Left lung (tissue), 10 donors: Measurements from ENCODE around the gene CCDC40. TPM values are rescaled to one million over a fixed set of nuclear protein-coding genes. Genes with fewer than 3 reads are reported as not detected.

Experiments
- ATAC-seq: fragments of 200-7000 bp; cut with Tn5 transposase; one replicate; pipeline ENCODE4 v1.9.1; 2020; ENCODE audit warnings: moderate library complexity
- DNase-seq, 4 donors: peaks; one replicate each; pipeline ENCODE4 v3.0.0-alpha.2; 2013 to 2020
- H3K27ac ChIP-seq, 2 donors: fragments of 200-600 bp; sonication (generic) in 1 of 2; one replicate each; pipeline versions ENCODE4 v1.5.0 to v1.8.0; 2020 to 2021
- H3K27me3 ChIP-seq, 2 donors: fragments of 200-600 bp; sonication (generic) in 1 of 2; one replicate each; pipeline versions ENCODE4 v1.5.0 to v1.8.0; 2020 to 2021
- H3K36me3 ChIP-seq, 2 donors: fragments of 200-600 bp; sonication (generic) in 1 of 2; one replicate each; pipeline versions ENCODE4 v1.5.0 to v1.8.0; 2020 to 2021
- H3K4me1 ChIP-seq, 2 donors: fragments of 200-600 bp; one replicate each; pipeline ENCODE4 v1.8.0; 2021
- H3K4me3 ChIP-seq, 2 donors: fragments of 200-600 bp; sonication (generic) in 1 of 2; one replicate each; pipeline versions ENCODE4 v1.5.0 to v1.8.0; 2020 to 2021; ENCODE audit warnings: mild to moderate bottlenecking in 1 of 2
- H3K9me3 ChIP-seq, 2 donors: fragments of 200-600 bp; sonication (generic) in 1 of 2; one replicate each; pipeline versions ENCODE4 v1.5.0 to v1.8.0; 2020 to 2021
- CTCF ChIP-seq, 2 donors: fragments of 200-600 bp; sonication (generic) in 1 of 2; IDR thresholded peaks; one replicate each; pipeline versions ENCODE4 v1.5.0 to v1.8.0; 2021; ENCODE audit warnings: antibody characterized with exemption in 2 of 2
- intact Hi-C, 2 donors: fragments of 100-400 bp; cut with DNase I; formaldehyde crosslinking; loops; one replicate each; pipeline versions ENCODE4 v1.11.2 to v1.14.2; 2022
- polyA plus RNA-seq, 6 donors: library from polyadenylated mRNA; unstranded; fragments of 120-200 nt; gene quantifications; one replicate each; pipeline ENCODE4 v1.2.1, GENCODE V29; 2013; ENCODE audit not compliant: insufficient read length in 6 of 6
- total RNA-seq, 2 donors: library from RNA; stranded (reverse); fragmentation: NEBNext Ultra II Directional; extraction: Animal tissue kit (Norgen Biotek cat#: 25700); gene quantifications; one replicate each; pipeline ENCODE4 v1.2.1, GENCODE V29; 2021
- donor health status: DM: no; HTN: yes; CAD: no.
- donor health status: DM: no; HTN: no; CAD: no.

CCDC40 gene
- total and polyA plus RNA-seq, 8 donors, result 8.0 to 15.2 (median 11.5) TPM

- H3K27ac ChIP-seq, result no peak overlapping the region
- H3K4me3 ChIP-seq, result no peak overlapping the region
- no peaks in the 10 kb centered on the region for H3K27me3 ChIP-seq
- H3K9me3 ChIP-seq, result no peaks in the 10 kb centered on the region
- H3K36me3 ChIP-seq, result peaks cover 0 to 25% of the 10 kb centered on the region in 2 donors
- intact Hi-C loops, result no loop called here
- TF ChIP-seq CTCF (IDR thresholded peaks at IDR 0.05), result no peak
- ATAC-seq, result no peak
- no peak for DNase-seq
- peaks cover 0 to 27% of the 10 kb centered on the region in 2 donors for H3K4me1 ChIP-seq
Observed at GRCh38 chr17:80000136-80000535, 36.3 kb upstream of the CCDC40 start.

DNA sequence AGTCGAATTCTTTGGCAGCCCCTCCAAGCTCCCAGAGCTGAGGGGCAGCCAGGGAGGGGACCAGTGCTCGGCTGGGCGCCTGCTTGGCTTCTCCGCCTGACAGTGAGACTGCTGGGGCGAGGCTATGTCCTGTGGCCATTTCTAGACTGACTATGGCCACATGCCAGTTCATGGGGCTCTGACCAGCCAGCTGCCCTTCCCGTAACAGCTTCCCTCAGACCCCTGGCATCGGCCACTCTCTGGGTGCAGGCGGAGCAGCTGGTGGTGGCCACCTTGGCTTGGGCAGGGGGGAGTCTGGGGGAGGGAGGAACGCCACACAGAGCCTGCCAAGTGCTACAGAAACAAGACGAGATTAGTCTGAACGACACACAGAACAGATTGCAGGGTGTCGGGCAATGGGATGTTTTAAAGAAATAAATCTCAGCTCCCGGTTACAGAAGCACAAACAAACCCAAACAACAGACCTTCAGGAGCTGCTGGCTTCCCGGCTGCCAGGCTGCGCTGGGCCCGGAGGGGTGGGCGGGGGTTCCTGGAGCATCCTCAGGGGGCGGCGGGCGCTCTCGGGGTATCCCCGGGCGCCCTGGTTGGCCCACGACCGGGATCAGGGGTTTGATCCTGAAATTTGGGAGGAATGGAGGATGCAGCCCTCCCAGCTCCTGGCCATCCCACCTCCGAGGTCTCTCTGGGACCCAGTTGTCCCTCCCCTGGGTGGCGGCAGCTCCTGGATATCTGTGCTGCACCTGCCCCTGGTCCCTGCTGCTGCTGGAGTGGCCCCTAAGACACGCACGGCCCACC lies 35.3 kb upstream of the CCDC40 start:
- no peak for TF ChIP-seq CTCF (IDR thresholded peaks at IDR 0.05)
- H3K4me3 ChIP-seq, result no peak overlapping the region
- H3K9me3 ChIP-seq, result no peaks in the 10 kb centered on the region
- ATAC-seq, result no peak
- no peak overlapping the region for H3K27ac ChIP-seq
- no peaks in the 10 kb centered on the region for H3K27me3 ChIP-seq
- DNase-seq, result peak in 1 of 4 donors; percentile 64
- H3K4me1 ChIP-seq, result peaks cover 0 to 30% of the 10 kb centered on the region in 2 donors
- peaks cover 0 to 25% of the 10 kb centered on the region in 2 donors for H3K36me3 ChIP-seq
- intact Hi-C loops, result no loop called here

- Histone ChIP-seq H3K9me3 (no peaks in the 10 kb centered on the region), H3K27me3 (no peaks in the 10 kb centered on the region), H3K36me3 (peaks cover 0 to 28% of the 10 kb centered on the region in 2 donors), H3K27ac (no peak overlapping the region), H3K4me3 (no peak overlapping the region), H3K4me1 (peaks cover 0 to 22% of the 10 kb centered on the region in 2 donors)
- DNase-seq (peak in 1 of 4 donors; percentile 76), ATAC-seq (no peak)
- intact Hi-C loops, result no loop called here
- no peak for TF ChIP-seq CTCF (IDR thresholded peaks at IDR 0.05)
Observed at GRCh38 chr17:80002070-80002641, 34.3 kb upstream of the CCDC40 start.

- TF ChIP-seq CTCF (IDR thresholded peaks at IDR 0.05), result no peak
- Histone ChIP-seq H3K27ac (no peak overlapping the region), H3K4me3 (no peak overlapping the region), H3K9me3 (no peaks in the 10 kb centered on the region), H3K4me1 (peaks cover 0 to 15% of the 10 kb centered on the region in 2 donors), H3K36me3 (peaks cover 0 to 28% of the 10 kb centered on the region in 2 donors), H3K27me3 (no peaks in the 10 kb centered on the region)
- intact Hi-C loops, result no loop called here
- DNase-seq, result peak in 1 of 4 donors; percentile 79
- ATAC-seq, result no peak
Observed at GRCh38 chr17:80002690-80003490, 33.6 kb upstream of the CCDC40 start.

- Histone ChIP-seq H3K4me1 (peaks cover 5 to 15% of the 10 kb centered on the region in 2 donors), H3K9me3 (no peaks in the 10 kb centered on the region), H3K27me3 (no peaks in the 10 kb centered on the region), H3K36me3 (peaks cover 0 to 28% of the 10 kb centered on the region in 2 donors), H3K4me3 (no peak overlapping the region), H3K27ac (no peak overlapping the region)
- DNase-seq (peak in 1 of 4 donors; percentile 46), ATAC-seq (no peak)
- TF ChIP-seq CTCF (IDR thresholded peaks at IDR 0.05), result no peak
- intact Hi-C loops, result no loop called here
Observed at GRCh38 chr17:80003969-80004368, 32.5 kb upstream of the CCDC40 start.
